HG03066 (cell line): ENCODE results near the gene SEC61B.

Source experiments
- ATAC-seq: cut with Tn5 transposase; IDR thresholded peaks from one replicate; pipeline ENCODE4 v1.9.1; 2021; ENCODE audit warnings: low read depth; ENCODE audit not compliant: unreplicated experiment

Gene SEC61B

DNA sequence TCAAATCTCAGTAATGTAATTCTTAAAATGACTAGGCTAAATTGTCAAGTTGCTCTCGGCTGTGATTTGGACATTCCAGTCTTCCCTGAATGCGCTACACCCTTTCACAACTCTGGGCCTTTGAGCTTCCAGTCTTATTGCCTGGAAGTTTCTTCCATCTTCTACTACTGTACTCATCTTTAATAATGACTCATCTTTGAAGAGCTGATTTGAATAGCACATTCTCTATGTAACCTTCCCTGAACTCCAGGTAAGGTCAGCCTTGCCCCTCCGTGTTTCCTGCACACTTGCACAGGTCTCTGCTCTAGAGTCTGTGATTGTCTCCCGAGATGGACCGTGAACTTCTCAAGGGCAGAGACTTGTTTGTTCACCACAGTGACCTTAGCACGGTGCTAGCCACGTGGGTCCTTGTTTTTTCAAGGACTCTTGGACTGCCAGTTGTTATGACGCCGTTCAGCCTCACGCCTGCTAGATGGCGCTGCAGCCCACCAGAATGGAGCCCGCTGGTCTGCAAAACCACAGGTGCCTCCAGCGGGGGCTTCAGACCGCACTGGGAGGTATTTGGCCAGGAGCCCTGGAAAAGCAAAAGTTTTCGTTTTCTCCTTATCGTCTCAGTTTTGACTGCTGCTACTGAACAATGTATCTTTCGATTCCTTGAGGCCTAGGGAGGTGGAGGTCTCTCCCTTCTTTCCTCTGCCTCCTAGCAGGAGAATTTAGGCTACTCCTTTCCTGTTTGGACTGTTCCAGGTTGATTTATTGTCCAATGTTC is 44.4 kb downstream of the SEC61B start:
- peak; percentile 59 for ATAC-seq

DNA sequence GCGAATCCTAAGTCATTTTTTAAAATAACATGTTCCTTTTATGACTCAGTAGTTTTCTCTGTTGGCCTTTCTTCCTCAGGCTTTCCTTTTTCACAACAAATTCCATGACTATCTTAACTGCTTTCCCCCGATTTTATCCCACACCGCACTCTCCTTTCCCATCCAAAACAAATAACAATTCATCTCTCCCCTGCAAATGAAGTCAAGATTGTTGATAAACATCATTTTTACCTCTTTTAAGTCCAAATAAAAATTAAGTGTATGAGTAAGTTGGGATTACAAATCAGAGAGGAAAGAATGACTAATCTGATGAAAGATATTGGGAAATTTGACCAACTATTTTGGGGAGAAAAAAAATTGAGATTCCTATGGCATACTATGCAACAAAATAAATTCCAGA is 47.3 kb downstream of the SEC61B start:
- no peak for ATAC-seq

DNA sequence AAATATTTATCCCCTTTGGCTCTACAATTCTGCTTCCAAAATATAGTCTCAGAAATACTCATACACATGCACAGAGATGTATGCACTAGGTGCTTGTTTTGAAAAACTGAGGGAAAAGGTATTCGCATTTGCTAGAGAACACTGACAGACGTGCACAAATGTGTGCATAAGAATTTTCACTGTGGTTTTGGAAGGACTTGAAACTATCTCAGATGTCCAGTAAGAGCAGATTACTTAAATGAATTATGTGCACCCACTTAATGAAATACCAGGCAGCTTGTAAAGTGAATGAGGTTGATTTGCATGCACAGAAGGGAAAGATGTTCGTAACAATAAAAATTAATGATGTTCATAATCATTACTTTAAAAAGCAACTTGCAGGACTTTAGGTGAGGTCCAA is 48.4 kb downstream of the SEC61B start:
- ATAC-seq: no peak

DNA sequence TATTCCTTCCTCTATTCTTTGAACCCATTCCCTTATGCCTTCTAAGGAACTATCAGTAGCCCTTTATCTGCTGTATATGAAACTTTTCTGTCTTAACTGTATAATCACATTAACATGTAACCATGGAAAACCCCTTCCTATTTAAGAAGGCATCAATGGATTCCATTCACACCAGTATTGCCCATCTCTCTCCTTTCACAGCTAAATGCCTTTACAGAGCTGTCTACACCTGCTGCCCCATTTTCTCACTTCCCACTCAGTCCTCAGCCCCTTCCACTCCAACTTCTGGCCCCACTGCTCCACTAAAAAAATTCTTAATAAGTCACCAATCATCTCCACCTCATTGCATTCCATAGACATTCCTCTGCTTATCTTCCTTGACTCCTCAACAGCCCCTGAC is 50.8 kb downstream of the SEC61B start:
- no peak for ATAC-seq

DNA sequence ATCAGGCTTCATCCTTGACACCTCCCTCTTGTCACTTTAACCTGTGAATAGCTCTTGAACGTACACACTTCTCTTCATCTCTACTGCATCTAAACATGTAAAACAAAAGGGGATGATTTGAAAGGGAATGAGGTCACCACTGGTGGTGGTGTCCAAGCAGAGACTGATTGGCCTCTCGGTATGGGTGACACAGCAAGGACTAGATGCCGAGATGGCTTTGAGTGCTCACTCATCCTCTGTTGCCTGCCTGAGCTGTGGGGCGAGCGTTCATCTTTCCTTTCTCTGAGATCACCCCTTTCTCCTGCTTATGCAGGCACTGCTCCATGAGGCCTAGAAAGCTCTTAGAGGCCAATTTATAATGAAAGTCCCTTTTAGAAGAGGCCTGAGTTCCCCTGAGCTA is 51.9 kb downstream of the SEC61B start:
- no peak for ATAC-seq

DNA sequence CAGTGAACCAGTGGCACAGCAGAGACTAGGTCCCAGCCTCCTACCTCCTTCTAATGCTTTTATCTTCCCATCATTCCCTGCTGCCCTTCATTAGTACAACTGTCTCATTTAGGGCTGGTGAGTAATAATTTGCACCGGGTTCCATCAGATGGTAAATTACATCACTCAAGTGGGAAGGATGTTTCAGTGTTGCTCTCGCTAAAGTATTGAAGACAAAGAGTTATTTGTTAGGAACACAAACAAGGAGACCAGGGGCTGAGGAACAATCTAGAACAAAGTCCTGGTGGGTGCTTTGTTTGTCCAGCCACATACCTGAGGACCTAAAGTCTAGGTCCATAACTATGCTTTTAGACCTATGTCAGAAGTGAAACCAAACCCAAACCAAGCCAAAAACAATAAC is 52.4 kb downstream of the SEC61B start:
- ATAC-seq: no peak
